ENCODE measurements around the gene POLR2J.
"Not testable (repeated sequence)": the region's sequence is repeated elsewhere in the genome, so short reads cannot be mapped to it uniquely, and the experiment has no call there.

POLR2J gene

DNA sequence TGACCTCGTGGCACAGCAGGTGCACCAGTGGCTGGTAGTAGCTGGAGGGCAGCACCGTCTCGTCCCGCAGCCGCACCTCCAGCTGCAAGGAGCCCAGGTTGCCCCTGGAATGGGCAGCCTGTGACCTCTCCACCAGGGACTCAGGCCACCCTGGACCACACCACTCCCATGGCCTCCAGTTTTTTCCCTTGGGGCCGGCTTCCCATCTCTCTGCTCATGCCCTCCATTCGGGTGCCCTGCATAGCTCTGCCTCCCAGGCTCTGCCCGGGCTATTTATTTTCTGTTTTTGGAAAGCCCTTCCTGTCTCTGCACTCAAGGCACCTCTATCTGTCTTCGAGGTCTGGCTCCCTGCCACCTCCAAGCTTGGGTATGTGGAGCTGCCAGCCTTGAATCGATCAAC lies 18.1 kb upstream of the POLR2J start:
- not testable (repeated sequence) for H3K4me3 ChIP-seq (ENCODE audit: low read depth, low read length)

DNA sequence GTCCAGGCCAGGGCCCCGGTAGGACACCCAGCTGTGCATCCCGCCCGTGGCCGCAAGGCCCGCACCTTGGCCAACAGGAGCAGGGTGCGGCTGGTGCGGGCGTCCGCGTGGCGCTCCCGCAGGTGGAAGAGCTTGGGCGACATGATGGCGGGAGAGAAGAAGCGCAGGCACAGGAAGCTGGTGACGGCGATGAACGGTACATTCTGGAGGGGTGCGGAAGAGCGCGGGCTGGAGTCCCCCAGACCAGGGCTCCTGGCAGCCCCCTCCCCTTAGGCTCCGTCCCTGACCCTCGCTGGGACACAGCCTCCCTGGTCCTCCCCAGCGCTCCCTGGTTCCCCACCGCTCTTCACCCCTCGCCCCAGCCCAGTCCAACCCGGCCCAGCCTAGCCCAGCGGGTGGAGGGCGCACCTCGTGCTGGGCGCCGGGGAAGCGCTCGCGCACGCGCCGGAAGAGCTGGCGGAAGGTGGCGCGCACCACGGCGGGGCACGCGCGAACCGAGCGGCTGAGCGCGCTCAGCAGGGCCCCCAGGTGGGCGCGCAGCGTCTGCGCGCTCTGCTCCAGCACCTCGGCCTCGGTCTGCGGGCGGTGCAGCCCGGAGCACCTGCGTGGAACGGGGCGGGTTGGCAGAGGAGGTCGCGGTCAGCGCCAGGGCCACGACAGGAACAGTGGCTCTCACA lies 15.9 kb upstream of the POLR2J start:
- not testable (repeated sequence) for H3K4me3 ChIP-seq (ENCODE audit: low read depth, low read length)

DNA sequence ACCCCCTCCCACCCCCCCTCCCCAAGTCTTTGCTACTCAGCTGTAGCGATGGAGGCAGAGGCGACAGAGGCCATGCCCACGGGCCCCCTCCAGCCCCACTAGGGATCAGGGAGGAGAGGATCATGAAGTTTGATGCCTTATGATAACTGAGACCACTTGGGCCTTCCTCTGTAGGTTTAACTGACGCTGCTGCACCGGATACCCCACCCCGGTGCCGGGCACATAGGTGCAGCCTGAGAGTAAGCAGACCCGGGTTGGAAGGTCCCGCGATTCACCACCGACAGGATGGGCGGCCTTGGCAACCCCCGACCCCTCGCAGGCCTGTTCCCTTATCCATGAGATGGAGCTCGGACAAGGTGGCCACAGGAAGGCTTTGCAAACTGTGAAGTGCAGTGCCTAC lies 15.3 kb upstream of the POLR2J start:
- not testable (repeated sequence) for H3K4me3 ChIP-seq (ENCODE audit: low read depth, low read length)

DNA sequence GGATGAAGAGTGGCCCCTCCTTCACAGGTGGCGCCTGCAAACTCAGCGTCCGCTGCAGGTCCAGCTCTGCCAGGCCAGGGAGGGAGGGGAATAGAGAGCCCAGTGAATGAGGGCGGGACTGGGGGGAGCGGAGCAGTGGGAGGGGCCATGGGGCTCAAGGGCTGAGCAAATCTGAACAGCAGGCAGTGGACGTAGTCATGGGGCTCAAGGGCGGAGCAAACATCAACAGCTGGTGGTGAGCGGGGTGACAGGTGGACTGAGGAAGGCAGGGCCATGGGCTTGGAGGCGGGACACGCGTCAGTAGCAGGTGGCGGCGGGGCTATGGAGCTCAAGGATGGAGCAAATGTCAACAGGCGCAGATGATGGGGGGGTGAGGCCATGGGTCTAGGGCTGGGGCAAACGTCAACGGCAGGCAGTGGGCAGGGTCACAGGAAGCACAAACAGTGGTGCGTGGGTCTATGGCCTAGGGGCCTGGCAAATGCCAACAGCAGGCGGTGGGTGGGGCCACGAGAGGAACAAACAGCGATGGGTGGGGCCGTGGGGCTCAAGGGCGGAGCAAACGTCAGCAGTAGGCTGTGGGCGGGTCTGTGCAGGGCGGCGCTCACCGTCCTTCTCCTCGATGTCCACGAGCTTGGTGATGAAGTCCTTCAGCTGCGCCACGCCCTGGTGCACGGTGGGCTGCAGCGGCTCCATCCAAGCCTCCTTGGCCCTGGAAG lies 14.7 kb upstream of the POLR2J start:
- H3K4me3 ChIP-seq (ENCODE audit: low read depth, low read length) = not testable (repeated sequence)

- H3K4me3 ChIP-seq (ENCODE audit: low read depth, low read length) = not testable (repeated sequence)
These were observed 11.9 kb upstream of the POLR2J start for GRCh38 chr7:102490529-102491075.

- H3K4me3 ChIP-seq (ENCODE audit: low read depth, low read length) = not testable (repeated sequence)
These were observed 5.6 kb upstream of the POLR2J start for GRCh38 chr7:102484317-102484716.

DNA sequence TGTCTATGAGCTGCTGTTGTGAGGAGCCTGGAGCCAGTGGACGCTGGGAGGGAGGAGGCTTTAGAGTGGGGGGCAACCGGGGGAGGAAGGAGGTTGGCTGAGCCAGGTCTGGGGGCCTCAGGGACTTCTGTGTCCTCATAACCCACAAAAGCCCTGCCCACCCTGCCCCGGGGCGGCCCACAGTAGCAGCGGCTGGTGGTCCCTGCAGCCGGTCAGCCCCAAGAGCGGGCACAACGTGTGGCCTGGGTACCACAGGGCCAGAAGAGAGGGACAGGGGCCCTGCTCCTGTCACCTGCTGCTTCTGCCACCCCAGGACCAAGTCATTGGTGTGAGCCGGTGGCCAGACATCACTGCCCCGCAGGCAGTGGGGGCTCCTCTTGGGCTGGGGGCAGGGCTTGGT lies 3.2 kb upstream of the POLR2J start:
- not testable (repeated sequence) for H3K4me3 ChIP-seq (ENCODE audit: low read depth, low read length)

DNA sequence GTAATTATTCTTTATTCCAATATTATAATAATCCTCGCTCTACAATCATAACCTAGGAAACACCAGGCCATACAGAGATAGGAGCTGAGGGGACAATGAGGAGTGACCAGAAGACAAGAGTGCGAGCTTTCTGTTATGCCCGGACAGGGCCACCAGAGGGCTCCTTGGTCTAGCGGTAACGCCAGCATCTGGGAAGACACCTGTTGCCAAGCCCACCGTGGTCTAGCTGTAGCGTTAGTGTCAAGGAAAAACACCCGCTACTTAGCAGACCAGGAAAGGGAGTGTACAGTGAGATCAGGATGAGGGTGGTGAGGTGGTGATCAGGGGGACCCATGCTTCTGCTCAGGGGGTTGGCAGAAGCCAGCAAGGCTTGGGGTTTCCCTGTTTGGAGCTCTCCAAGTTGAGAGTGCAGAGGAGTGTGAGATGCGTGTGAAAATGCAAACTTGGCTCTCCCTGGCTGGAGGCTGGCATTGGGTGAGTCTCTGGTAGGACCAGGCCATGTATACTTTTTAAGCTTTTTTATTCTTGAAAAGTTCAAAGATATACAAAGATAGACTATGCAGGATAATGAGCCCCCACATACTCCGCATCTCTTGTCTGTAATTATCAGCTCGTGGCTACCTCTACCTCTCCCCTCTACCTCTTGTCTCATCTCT lies 1.4 kb upstream of the POLR2J start:
- H3K4me3 ChIP-seq (ENCODE audit: low read depth, low read length) = not testable (repeated sequence)
- TF ChIP-seq CTCF (IDR thresholded peaks at IDR 0.05; ENCODE audit: borderline replicate concordance, insufficient read depth, low read depth, low read length) = peak; percentile 30; the same call in 1 of the 2 replicates

DNA sequence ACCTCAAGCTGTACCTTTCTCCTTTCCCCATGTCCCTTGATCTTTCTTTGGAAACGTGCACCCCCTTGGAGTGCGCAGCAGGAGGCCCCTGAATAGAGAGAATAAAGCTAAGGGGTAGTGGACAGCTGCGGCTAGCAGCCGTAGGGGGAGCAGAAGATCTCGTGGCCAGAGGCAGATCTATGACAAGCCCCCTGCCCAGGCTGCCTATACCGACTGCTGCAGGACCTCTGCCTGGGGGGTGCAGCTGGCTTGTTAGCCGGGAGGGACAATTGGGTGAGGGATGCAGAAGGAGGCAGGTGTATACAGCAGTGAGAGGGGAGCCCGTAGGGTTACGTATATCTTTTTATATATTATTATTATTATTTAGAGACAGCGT lies 475 bp upstream of the POLR2J start:
- not testable (repeated sequence) for H3K4me3 ChIP-seq (ENCODE audit: low read depth, low read length)

DNA sequence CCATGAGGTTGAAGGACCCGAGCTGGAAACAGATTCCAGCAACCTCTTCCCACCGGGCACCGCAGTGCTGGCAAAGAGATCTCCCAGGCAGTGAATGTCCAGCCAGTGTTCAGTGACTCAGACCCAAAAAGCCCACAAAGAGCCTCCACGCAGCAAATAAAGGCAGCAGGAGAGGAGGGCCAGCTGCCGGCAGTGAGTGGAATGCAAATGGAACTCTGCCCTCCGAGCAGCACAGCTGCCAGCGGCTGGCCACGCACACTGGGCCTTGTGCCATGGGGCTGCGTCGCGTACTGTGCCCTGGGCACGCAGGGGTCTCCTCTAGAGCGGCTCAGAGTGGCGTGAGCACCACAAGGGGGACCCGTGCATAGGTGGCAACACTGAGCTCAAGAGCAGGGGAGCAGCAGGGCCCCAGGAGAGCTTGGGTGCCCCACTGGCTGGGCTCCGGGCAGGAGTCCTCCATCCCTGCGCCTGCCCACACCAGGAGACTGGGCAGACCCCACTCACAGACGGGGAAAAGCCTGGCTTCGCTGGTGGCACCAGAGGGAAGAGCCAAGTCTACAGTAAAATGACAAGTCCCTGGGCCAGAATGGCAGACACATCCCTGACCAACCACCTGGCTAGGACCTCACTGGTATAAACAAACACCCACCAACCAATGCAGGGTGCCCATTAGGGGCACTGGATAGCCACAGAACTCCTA lies 3.8 kb downstream of the POLR2J start:
- not testable (repeated sequence) for H3K4me3 ChIP-seq (ENCODE audit: low read depth, low read length)

DNA sequence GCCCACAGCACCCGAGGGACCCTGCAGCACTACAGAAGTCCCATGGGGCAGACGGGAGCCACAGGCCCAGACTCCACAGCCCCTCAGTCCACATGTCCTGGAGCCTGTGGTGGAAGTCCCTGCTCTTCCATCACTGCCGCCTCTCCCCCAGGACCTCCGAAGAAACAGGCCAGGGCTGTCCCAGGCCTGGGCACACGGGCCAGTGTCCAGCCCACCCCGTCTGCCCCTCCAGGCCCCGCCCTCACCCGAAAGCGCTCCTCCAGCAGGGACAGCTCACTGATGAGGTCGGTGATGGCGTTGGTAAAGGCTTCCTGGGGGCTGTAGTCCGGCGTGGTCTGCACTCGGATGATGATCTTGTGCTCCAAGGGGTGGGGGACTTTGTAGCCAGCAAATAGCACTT lies 4.6 kb downstream of the POLR2J start:
- not testable (repeated sequence) for H3K4me3 ChIP-seq (ENCODE audit: low read depth, low read length)

GRCh38 chr7:102473271-102473991 lies 5.3 kb downstream of the POLR2J start:
- TF ChIP-seq CTCF (IDR thresholded peaks at IDR 0.05; ENCODE audit: borderline replicate concordance, insufficient read depth, low read depth, low read length) = no peak
- H3K4me3 ChIP-seq (ENCODE audit: low read depth, low read length) = no peak overlapping the region

All from GM12875 (cell line).